ENCODE measurements around the gene FBXO41. TPM values are rescaled to one million over a fixed set of nuclear protein-coding genes. Genes with fewer than 3 reads are reported as not detected.

Gene FBXO41
- total RNA-seq, 1 donor from 2014 or later, result 1.5 TPM

GRCh38 chr2:73233154-73233931 is 50.9 kb downstream of the FBXO41 start, which contains the start of gene PRADC1:
TSS of gene PRADC1 (minus strand) at chr2:73233239. CDS start at chr2:73233160, 79 bp downstream.
- Mint-ChIP-seq H3K27ac (peak within 1 kb of the TSS; percentile 98), H3K4me1 (peaks cover 28% of the 10 kb centered on the region), H3K4me3 (peak within 1 kb of the TSS; percentile 99), H3K27me3 (ENCODE audit: insufficient read depth, low read depth) (peaks cover 4% of the 10 kb centered on the region), H3K36me3 (no peaks in the 10 kb centered on the region), H3K9me3 (no peaks in the 10 kb centered on the region)
- Histone ChIP-seq H3K36me3 (no peaks in the 10 kb centered on the region), H3K9me3 (ENCODE audit: low read depth) (no peaks in the 10 kb centered on the region), H3K79me2 (ENCODE audit: low read depth) (peaks cover 43% of the 10 kb centered on the region), H3K4me2 (peak within 1 kb of the TSS; percentile 93), H3F3A (ENCODE audit: low read depth) (peaks cover 19% of the 10 kb centered on the region), H3K4me3 (peak within 1 kb of the TSS; percentile 86), H3K9ac (peak within 1 kb of the TSS; percentile 22), H3K27me3 (no peaks in the 10 kb centered on the region), H3K4me1 (peaks cover 17% of the 10 kb centered on the region), H2AFZ (replicated peaks) (peak within 1 kb of the TSS; percentile 70), H3K27ac (peak within 1 kb of the TSS; percentile 23), H4K20me1 (ENCODE audit: low read depth) (peaks cover 39% of the 10 kb centered on the region)
- DNase-seq (ENCODE audit: low spot score), result peak; percentile 99
- TF ChIP-seq EZH2phosphoT487 (IDR thresholded peaks at IDR 0.05), result peak; percentile 7
- TF ChIP-seq EZH2 (IDR thresholded peaks at IDR 0.05), result no peak

GRCh38 chr2:73232403-73233153 is 51.7 kb downstream of the FBXO41 start:
- Histone ChIP-seq H3K4me1 (peaks cover 14% of the 10 kb centered on the region), H3K4me2 (peak overlapping the region; percentile 93), H3K36me3 (no peaks in the 10 kb centered on the region), H3K4me3 (peak overlapping the region; percentile 86), H3K9me3 (ENCODE audit: low read depth) (no peaks in the 10 kb centered on the region), H3K27me3 (no peaks in the 10 kb centered on the region), H4K20me1 (ENCODE audit: low read depth) (peaks cover 31% of the 10 kb centered on the region), H3K9ac (peak overlapping the region; percentile 22), H3K79me2 (ENCODE audit: low read depth) (peaks cover 36% of the 10 kb centered on the region), H2AFZ (replicated peaks) (peak overlapping the region; percentile 70), H3K27ac (no peak overlapping the region), H3F3A (ENCODE audit: low read depth) (peaks cover 11% of the 10 kb centered on the region)
- DNase-seq (ENCODE audit: low spot score), result no peak
- Mint-ChIP-seq H3K4me3 (peak overlapping the region; percentile 99), H3K27me3 (ENCODE audit: insufficient read depth, low read depth) (peaks cover 4% of the 10 kb centered on the region), H3K9me3 (no peaks in the 10 kb centered on the region), H3K4me1 (peaks cover 24% of the 10 kb centered on the region), H3K36me3 (no peaks in the 10 kb centered on the region), H3K27ac (no peak overlapping the region)
- TF ChIP-seq EZH2phosphoT487 (IDR thresholded peaks at IDR 0.05) (no peak), EZH2 (IDR thresholded peaks at IDR 0.05) (no peak), CTCF (IDR thresholded peaks at IDR 0.05) (no peak)

- Histone ChIP-seq H2AFZ (replicated peaks) (no peak overlapping the region), H3K36me3 (no peaks in the 10 kb centered on the region), H3K4me3 (no peak overlapping the region), H3K4me1 (peaks cover 5% of the 10 kb centered on the region), H3K9ac (no peak overlapping the region), H3K4me2 (no peak overlapping the region), H3K27ac (no peak overlapping the region), H4K20me1 (ENCODE audit: low read depth) (no peaks in the 10 kb centered on the region), H3K27me3 (no peaks in the 10 kb centered on the region), H3K79me2 (ENCODE audit: low read depth) (no peaks in the 10 kb centered on the region), H3K9me3 (ENCODE audit: low read depth) (no peaks in the 10 kb centered on the region), H3F3A (ENCODE audit: low read depth) (peaks cover 3% of the 10 kb centered on the region)
- Mint-ChIP-seq H3K36me3 (peaks cover 1% of the 10 kb centered on the region), H3K27me3 (ENCODE audit: insufficient read depth, low read depth) (peaks cover 4% of the 10 kb centered on the region), H3K4me3 (no peak overlapping the region), H3K27ac (no peak overlapping the region), H3K4me1 (peaks cover 4% of the 10 kb centered on the region), H3K9me3 (no peaks in the 10 kb centered on the region)
- TF ChIP-seq CTCF (IDR thresholded peaks at IDR 0.05), result no peak
- TF ChIP-seq EZH2 (IDR thresholded peaks at IDR 0.05), result no peak
- no peak for TF ChIP-seq EZH2phosphoT487 (IDR thresholded peaks at IDR 0.05)
- no peak for DNase-seq (ENCODE audit: low spot score)
Observed at GRCh38 chr2:73228631-73229030, 55.6 kb downstream of the FBXO41 start.

Measured in neural progenitor cell (in vitro differentiated cells).